SK-N-SH (cell line): ENCODE results near the gene MC3R. TPM values are rescaled to one million over a fixed set of nuclear protein-coding genes. Genes with fewer than 3 reads are reported as not detected.

Experiments
- CTCF ChIA-PET: fragments of 300-600, 350-600 bp; formaldehyde crosslinking; extraction: SDS; loops from one replicate; lab custom pipeline; 2021; lab: Yijun Ruan, JAX
- POLR2A ChIA-PET: fragments of 350-600 bp; sonication (Branson Sonifier 250); formaldehyde crosslinking; extraction: SDS; loops from one replicate; lab custom pipeline; 2020; ENCODE audit warnings: antibody characterized with exemption, inconsistent platforms; lab: Yijun Ruan, JAX
- DNase-seq: peaks from one replicate; pipeline ENCODE4 v3.0.0; 2012
- H2AFZ ChIP-seq: fragments of 200-600 bp; sonication (generic); 2 replicates; pipeline ENCODE4 v1.8.1; 2016; ENCODE audit warnings: antibody characterized with exemption, mild to moderate bottlenecking, low read depth
- H3F3A ChIP-seq: fragments of 200-600 bp; sonication (generic); replicated peaks from 2 replicates; pipeline ENCODE3; 2016; ENCODE audit warnings: antibody characterized with exemption, mild to moderate bottlenecking; ENCODE audit not compliant: insufficient read depth
- H3K27ac ChIP-seq, 2 experiments: fragments of 200-500 bp in 1 of 2; fragments of 200-600 bp in 1 of 2; sonication (Bioruptor generic) in 1 of 2; sonication (generic), shearing (Covaris generic) in 1 of 2; 2 replicates each; pipeline versions ENCODE4 v1.5.1 to v1.6.1; 2014 to 2016; ENCODE audit warnings: low read depth in 2 of 2, inconsistent platforms in 1 of 2, low read length in 1 of 2, mild to moderate bottlenecking in 1 of 2, mixed read lengths in 1 of 2
- H3K27me3 ChIP-seq: fragments of 200-600 bp; sonication (generic), shearing (Covaris generic); 2 replicates; pipeline ENCODE4 v1.6.1; 2016; ENCODE audit warnings: mixed run types; ENCODE audit not compliant: insufficient read depth
- H3K36me3 ChIP-seq, 2 experiments: fragments of 200-500 bp in 1 of 2; fragments of 200-600 bp in 1 of 2; sonication (Bioruptor generic) in 1 of 2; sonication (generic) in 1 of 2; replicated peaks in 1 of 2; 2 replicates each; pipeline versions ENCODE3 to v1.5.1; 2014 to 2016; ENCODE audit warnings: low read length in 1 of 2, mild to moderate bottlenecking in 1 of 2; ENCODE audit not compliant: insufficient read depth in 2 of 2, control insufficient read depth in 1 of 2
- H3K4me1 ChIP-seq, 2 experiments: fragments of 200-500 bp in 1 of 2; fragments of 200-600 bp in 1 of 2; sonication (Bioruptor generic) in 1 of 2; sonication (generic), shearing (Covaris generic) in 1 of 2; 2 replicates each; pipeline versions ENCODE4 v1.5.1 to v1.6.1; 2014 to 2016; ENCODE audit warnings: low read depth in 1 of 2, low read length in 1 of 2, mixed run types in 1 of 2; ENCODE audit not compliant: insufficient read depth in 2 of 2, control insufficient read depth in 1 of 2
- H3K4me2 ChIP-seq: fragments of 200-600 bp; sonication (generic), shearing (Covaris generic); 2 replicates; pipeline ENCODE4 v1.6.1; 2017; ENCODE audit warnings: mixed run types
- H3K4me3 ChIP-seq, 2 experiments: fragments of 200-500 bp in 1 of 2; fragments of 200-600 bp in 1 of 2; sonication (Bioruptor generic) in 1 of 2; sonication (generic), shearing (Covaris generic) in 1 of 2; 2 replicates each; pipeline versions ENCODE4 v1.5.1 to v1.8.1; 2014 to 2016; ENCODE audit warnings: low read depth in 2 of 2, inconsistent platforms in 1 of 2, low read length in 1 of 2, mild to moderate bottlenecking in 1 of 2, mixed read lengths in 1 of 2, moderate library complexity in 1 of 2
- H3K79me2 ChIP-seq: fragments of 200-600 bp; sonication (generic); 2 replicates; pipeline ENCODE4 v1.8.1; 2017; ENCODE audit warnings: mild to moderate bottlenecking; ENCODE audit not compliant: insufficient read depth
- H3K9ac ChIP-seq: fragments of 200-600 bp; sonication (generic); 2 replicates; pipeline ENCODE4 v1.6.1; 2017; ENCODE audit warnings: mixed run types
- H3K9me2 ChIP-seq: fragments of 200-600 bp; sonication (generic); 2 replicates; pipeline ENCODE4 v1.6.1; 2017; ENCODE audit warnings: mixed run types
- H3K9me3 ChIP-seq: fragments of 200-600 bp; sonication (generic); 2 replicates; pipeline ENCODE4 v1.6.1; 2017; ENCODE audit warnings: mixed run types, mild to moderate bottlenecking, moderate library complexity
- H4K20me1 ChIP-seq: fragments of 200-600 bp; sonication (generic); 2 replicates; pipeline ENCODE4 v1.6.1; 2017; ENCODE audit warnings: mild to moderate bottlenecking, mixed run types; ENCODE audit not compliant: insufficient read depth
- CHD2 ChIP-seq: fragments of 150-350 bp; IDR thresholded peaks from 2 replicates; pipeline ENCODE4 v1.6.1; 2018; ENCODE audit warnings: low read length; ENCODE audit not compliant: partially characterized antibody
- CTCF ChIP-seq: fragments of 200-600 bp; sonication (generic); IDR thresholded peaks from 2 replicates; pipeline ENCODE4 v1.6.1; 2017; ENCODE audit warnings: antibody characterized with exemption, mild to moderate bottlenecking, moderate library complexity
- FOSL2 ChIP-seq: IDR thresholded peaks from 2 replicates; pipeline ENCODE4 v1.4.0; 2012; ENCODE audit warnings: low read depth, mild to moderate bottlenecking, moderate library complexity, borderline replicate concordance
- FOXM1 ChIP-seq: IDR thresholded peaks from 2 replicates; pipeline ENCODE4 v1.4.0; 2012; ENCODE audit warnings: low read depth, mild to moderate bottlenecking
- GATA2 ChIP-seq: sonication (generic); formaldehyde crosslinking; IDR thresholded peaks from 2 replicates; pipeline ENCODE4 v1.5.0; 2020; ENCODE audit warnings: mild to moderate bottlenecking, missing genetic modification reagents
- IRF3 ChIP-seq: fragments of 150-350 bp; IDR thresholded peaks from 2 replicates; pipeline ENCODE4 v1.6.1; 2016; ENCODE audit warnings: mild to moderate bottlenecking, low read depth, low read length
- JUND ChIP-seq: IDR thresholded peaks from 2 replicates; pipeline ENCODE4 v1.4.0; 2012
- MAX ChIP-seq: IDR thresholded peaks from 2 replicates; pipeline ENCODE4 v1.4.0; 2012; ENCODE audit warnings: low read depth
- NFIC ChIP-seq: IDR thresholded peaks from 2 replicates; pipeline ENCODE4 v1.4.0; 2012; ENCODE audit warnings: borderline replicate concordance
- PBX3 ChIP-seq: IDR thresholded peaks from 2 replicates; pipeline ENCODE4; 2012
- POLR2AphosphoS5 ChIP-seq: IDR thresholded peaks from 2 replicates; pipeline ENCODE4 v1.6.1; 2012; ENCODE audit warnings: low read depth, low read length
- RAD21 ChIP-seq: IDR thresholded peaks from 2 replicates; pipeline ENCODE4 v1.6.1; 2012; ENCODE audit warnings: mild to moderate bottlenecking, low read length
- RCOR1 ChIP-seq: fragments of 150-350 bp; IDR thresholded peaks from 2 replicates; pipeline ENCODE4 v1.6.1; 2017; ENCODE audit warnings: antibody characterized with exemption, low read length
- REST ChIP-seq: IDR thresholded peaks from 2 replicates; pipeline ENCODE4 v1.6.1; 2012; ENCODE audit warnings: mild to moderate bottlenecking, low read depth, low read length, moderate library complexity
- RXRA ChIP-seq: IDR thresholded peaks from 2 replicates; pipeline ENCODE4 v1.4.0; 2012; ENCODE audit warnings: low read depth, mild to moderate bottlenecking, borderline replicate concordance
- SIN3A ChIP-seq: IDR thresholded peaks from 2 replicates; pipeline ENCODE4 v1.6.1; 2012; ENCODE audit warnings: low read depth, mild to moderate bottlenecking, low read length, moderate library complexity, borderline replicate concordance
- ZBTB33 ChIP-seq: IDR thresholded peaks from 2 replicates; pipeline ENCODE4 v1.4.0; 2012; ENCODE audit warnings: low read depth, borderline replicate concordance
- WGBS: methylation state at CpG from one replicate; pipeline ENCODE4 v1.1.6; 2017; ENCODE audit warnings: low lambda C conversion rate; 5-methylcytosine and 5-hydroxymethylcytosine counted together
- polyA plus RNA-seq, 3 experiments: library from polyadenylated mRNA; depleted of rRNA; stranded (reverse); fragments of >200 nt; gene quantifications; 2 replicates each; pipeline ENCODE4 v1.2.3, GENCODE V29; 2012

MC3R gene
- polyA plus RNA-seq, 1 of the 3 experiments (the other 2 are of a cell fraction): not detected

GRCh38 chr20:56208121-56208520 lies 40.4 kb upstream of the MC3R start:
- CTCF ChIA-PET: no interaction called here
- H4K20me1 ChIP-seq: no peaks in the 10 kb centered on the region
- no peak for DNase-seq
- WGBS: 50% methylated on average over 1 of the region's 1 CpG
- H3K4me2 ChIP-seq: no peak overlapping the region
- H3K27ac ChIP-seq: no peak overlapping the region
- H3K9me2 ChIP-seq: no peaks in the 10 kb centered on the region
- no peak overlapping the region for H3K9ac ChIP-seq
- H3K9me3 ChIP-seq: no peaks in the 10 kb centered on the region
- no peak overlapping the region for H3K4me3 ChIP-seq
- H2AFZ ChIP-seq: no peak overlapping the region
- H3K79me2 ChIP-seq: no peaks in the 10 kb centered on the region
- POLR2A ChIA-PET: no interaction called here
- no peak for TF ChIP-seq JUND
- no peak for TF ChIP-seq FOXM1
- no peak for TF ChIP-seq CTCF
- TF ChIP-seq FOSL2: no peak
- H3F3A ChIP-seq: no peaks in the 10 kb centered on the region
- H3K36me3 ChIP-seq: no peaks in the 10 kb centered on the region
- no peaks in the 10 kb centered on the region for H3K4me1 ChIP-seq
- H3K27me3 ChIP-seq: no peaks in the 10 kb centered on the region

- Histone ChIP-seq H3F3A (no peaks in the 10 kb centered on the region), H3K27ac (no peak overlapping the region), H3K79me2 (no peaks in the 10 kb centered on the region), H4K20me1 (no peaks in the 10 kb centered on the region), H3K36me3 (no peaks in the 10 kb centered on the region), H3K27me3 (no peaks in the 10 kb centered on the region), H3K9ac (no peak overlapping the region), H3K4me1 (no peaks in the 10 kb centered on the region), H3K4me2 (no peak overlapping the region), H3K9me2 (no peaks in the 10 kb centered on the region), H3K4me3 (no peak overlapping the region), H2AFZ (no peak overlapping the region), H3K9me3 (no peaks in the 10 kb centered on the region)
- DNase-seq: no peak
- POLR2A ChIA-PET: no interaction called here
- CTCF ChIA-PET: no interaction called here
- no peak for TF ChIP-seq MAX
- no peak for TF ChIP-seq PBX3
- no peak for TF ChIP-seq RXRA
- no peak for TF ChIP-seq JUND
- TF ChIP-seq SIN3A: no peak
- TF ChIP-seq IRF3: no peak
- TF ChIP-seq CHD2: no peak
- no peak for TF ChIP-seq NFIC
- TF ChIP-seq RAD21: no peak
- no peak for TF ChIP-seq GATA2 (CRISPR knock-in tag)
- no peak for TF ChIP-seq RCOR1
- no peak for TF ChIP-seq ZBTB33
- TF ChIP-seq POLR2AphosphoS5: no peak
- TF ChIP-seq FOXM1: no peak
- TF ChIP-seq REST: no peak
- 39% methylated on average over 5 of the region's 5 CpGs for WGBS
Measured at GRCh38 chr20:56211051-56211450, 37.5 kb upstream of the MC3R start.
